HG02571 (cell line): ENCODE measurements around the gene MAPK8IP2.
"Not testable (repeated sequence)": the region's sequence is repeated elsewhere in the genome, so short reads cannot be mapped to it uniquely, and the experiment has no call there.

Experiments
- ATAC-seq: cut with Tn5 transposase; IDR thresholded peaks from one replicate; pipeline ENCODE4 v1.9.1; 2021; ENCODE audit warnings: mild to moderate bottlenecking, moderate library complexity; ENCODE audit not compliant: unreplicated experiment

MAPK8IP2 gene

DNA sequence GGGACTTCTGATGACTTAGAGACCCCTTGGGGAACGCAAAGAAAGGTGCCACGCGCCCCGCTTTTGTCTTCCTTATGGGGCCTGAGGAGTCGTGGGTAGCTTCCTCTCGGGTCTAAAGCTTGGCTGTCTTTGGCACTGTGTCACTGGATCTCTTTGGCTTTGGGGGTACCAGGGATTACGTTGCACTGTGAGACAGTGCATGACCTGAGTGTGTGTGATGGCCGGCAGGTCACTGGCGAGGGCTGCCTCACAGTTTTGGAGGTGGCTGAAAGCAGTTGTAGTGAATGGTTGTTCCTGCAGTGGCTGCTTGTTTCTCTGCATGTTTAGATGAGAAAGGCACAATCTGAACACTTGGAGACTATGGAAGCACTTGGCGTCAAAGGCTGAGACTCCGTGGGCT lies 33.2 kb downstream of the MAPK8IP2 start:
- ATAC-seq: no peak

DNA sequence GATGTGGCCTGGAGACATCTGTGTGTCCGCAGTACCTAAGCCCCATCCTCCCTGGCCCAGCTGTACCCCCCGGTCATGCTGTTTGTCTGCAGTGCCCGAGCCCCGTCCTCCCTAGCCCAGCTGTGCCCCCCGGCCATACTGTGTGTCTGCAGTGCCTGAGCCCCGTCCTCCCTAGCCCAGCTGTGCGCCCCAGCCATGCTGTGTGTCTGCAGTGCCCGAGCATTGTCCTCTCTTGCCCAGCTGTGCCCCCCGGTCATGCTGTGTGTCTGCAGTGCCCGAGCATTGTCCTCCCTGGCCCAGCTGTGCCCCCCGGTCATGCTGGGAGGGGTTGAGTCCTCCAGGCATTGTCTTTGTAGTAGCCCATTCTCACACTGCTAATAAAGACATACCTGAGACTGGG lies 35.0 kb downstream of the MAPK8IP2 start:
- no peak for ATAC-seq

DNA sequence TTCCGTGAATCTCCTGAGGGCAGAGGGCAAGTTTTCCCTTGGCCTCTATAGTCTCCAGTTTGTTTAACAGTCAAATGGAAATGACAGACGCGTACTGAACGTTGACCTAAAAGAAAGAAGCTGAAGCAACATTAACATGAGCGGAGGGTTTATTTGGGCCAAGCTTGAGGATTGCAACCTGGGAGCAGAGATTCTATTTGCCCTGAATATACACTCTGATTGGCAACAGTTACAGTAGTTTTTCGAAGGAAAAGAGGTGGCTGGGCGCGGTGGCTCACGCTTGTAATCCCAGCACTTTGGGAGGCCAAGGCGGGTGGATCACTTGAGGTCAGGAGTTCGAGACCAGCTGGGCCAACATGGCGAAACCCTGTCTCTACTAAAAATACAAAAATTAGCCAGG lies 39.7 kb downstream of the MAPK8IP2 start:
- not testable (repeated sequence) for ATAC-seq

DNA sequence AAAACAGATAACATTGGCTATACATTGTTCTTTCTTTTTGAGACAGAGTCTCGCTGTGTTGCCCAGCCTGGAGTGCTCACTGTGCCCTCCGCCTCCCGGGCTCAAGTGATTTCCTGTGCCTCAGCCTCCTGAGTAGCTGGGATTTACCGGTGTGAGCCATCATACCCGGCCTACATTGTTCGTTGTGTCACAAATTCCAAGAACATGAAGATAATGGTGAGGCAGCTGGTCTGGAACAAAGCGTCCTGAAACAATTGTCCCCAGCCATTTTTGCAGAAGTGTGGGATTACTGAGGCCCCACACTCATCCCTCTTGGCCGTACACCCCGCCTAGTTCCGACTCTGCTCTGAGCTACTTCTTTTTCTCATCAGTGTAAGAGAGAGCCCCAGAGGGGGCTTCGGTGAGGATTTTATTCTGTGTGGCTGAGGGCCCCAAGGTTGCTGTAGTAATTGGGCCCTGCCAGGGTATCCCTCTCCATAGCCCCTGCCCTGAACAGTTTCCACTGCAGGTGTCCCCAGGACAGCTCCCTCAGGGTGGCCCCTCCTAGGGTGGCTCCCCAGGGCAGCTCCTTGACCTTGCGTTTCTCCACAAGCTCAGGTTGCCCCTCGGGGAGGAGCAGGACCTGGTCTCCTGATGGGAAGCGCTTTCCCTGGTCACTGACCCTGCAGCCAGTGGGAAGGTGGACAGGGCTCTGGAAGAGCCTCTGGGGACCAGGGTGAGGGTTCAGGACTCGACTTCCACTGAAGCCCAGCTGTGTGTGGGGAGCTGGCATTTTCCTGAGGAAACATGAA lies 40.5 kb downstream of the MAPK8IP2 start:
- no peak for ATAC-seq

DNA sequence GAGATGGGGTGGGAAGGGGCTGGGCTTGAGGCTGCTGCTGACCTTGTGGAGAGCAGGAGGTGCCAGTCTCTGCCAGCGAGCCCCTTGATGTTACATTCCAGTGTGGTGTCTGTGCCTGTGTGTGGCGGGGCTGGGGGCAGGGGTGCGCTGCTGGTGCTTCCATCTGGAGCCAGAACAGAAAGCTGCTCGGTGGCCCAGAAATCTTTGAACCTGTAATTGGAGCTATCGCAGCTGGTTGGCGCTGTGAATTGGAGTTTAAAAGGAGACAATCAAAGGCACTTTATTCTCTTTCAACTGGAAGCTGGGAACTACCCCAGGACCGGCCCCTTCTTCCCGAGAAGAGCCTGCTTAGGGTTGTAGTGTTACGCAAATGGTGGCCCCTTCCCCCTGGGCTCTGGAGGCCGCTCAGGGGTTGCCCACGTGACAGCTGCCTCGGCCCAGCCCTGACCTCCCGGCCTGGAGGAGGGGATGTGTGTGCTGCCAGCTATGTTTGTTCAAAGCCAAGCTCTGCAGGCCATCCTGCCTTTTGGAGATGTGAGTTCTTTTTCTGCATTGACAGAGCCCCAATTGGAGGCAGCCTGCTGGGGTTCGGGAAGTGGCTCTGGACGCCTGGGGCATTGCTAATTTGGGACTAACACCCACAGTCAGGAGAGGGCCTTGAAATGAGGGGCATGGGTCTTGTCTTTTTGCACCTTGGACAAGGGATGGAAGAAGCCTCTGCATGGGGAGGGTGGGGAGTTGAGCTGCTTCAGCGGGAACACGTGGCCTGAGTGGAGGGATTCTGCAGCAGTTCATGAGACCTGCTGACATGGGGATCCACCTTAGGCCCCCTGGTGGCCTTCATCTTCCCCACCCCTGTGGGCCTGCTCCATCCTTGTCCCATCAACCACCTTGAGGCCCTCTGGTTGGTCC lies 41.4 kb downstream of the MAPK8IP2 start:
- ATAC-seq: no peak

DNA sequence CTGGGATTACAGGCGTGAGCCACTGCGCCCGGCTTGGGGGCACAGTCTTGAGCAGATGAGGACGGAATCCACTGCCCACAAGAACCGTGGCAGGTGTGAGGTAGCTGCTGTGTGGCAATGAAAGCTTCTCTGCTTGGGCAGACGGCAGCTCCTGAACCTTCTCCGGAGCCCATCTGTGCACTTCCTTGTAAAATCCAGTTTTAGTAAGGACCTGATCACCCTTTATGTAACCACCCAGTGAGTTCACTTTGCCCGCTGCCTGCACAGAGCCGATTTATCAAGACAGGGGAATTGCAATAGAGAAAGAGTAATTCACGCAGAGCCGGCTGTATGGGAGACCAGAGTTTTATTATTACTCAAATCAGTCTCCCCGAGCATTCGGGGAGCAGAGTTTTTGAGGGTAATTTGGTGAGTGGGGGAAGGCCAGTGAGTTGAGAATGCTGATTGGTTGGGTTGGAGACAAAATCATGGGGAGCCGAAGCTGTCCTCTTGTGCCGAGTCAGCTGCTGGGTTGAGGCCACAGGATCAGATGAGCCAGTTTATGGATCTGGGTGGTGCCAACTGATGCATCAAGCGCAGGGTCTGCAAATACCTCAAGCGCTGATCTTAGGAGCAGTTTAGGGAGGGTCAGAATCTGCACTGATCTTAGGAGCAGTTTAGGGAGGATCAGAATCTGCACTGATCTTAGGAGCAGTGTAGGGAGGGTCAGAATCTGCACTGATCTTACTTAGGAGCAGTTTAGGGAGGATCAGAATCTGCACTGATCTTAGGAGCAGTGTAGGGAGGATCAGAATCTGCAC lies 42.6 kb downstream of the MAPK8IP2 start:
- not testable (repeated sequence) for ATAC-seq

DNA sequence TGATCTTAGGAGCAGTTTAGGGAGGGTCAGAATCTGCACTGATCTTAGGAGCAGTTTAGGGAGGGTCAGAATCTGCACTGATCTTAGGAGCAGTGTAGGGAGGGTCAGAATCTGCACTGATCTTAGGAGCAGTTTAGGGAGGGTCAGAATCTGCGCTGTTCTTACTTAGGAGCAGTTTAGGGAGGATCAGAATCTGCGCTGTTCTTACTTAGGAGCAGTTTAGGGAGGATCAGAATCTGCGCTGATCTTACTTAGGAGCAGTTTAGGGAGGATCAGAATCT lies 43.2 kb downstream of the MAPK8IP2 start:
- not testable (repeated sequence) for ATAC-seq

DNA sequence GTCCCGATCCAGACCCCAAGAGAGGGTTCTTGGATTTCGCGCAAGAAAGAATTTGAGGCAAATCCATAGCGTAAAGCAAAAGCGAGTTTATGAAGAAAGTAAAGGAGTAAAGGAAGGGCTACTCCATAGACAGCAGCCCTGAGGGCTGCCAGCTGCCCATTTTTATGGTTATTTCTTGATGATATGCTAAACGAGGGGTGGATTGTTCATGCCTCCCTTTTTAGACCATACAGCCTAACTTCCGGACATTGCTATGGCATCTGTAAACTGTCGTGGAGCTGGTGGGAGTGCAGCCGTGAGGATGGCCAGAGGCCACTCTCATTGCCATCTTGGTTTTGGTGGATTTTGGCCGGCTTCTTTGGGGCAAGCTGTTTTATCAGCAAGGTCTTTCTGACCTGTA lies 52.7 kb downstream of the MAPK8IP2 start:
- ATAC-seq: no peak

DNA sequence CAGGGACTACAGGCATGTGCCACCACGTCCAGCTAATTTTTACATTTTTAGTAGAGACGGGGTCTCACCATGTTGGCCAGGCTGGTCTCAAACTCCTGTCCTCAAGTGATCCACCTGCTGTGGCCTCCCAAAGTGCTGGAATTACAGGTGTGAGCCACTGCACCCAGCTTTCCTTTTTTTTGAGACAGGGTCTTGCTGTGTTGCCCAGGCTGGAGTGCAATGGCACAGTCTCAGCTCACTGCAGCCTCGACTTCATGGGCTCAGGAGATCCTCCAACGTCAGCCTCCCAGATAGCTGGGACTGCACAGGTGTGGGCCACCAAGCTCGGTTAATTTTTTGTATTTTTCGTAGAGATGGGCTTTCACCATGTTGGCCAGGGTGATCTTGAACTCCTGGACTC lies 54.1 kb downstream of the MAPK8IP2 start:
- not testable (repeated sequence) for ATAC-seq

DNA sequence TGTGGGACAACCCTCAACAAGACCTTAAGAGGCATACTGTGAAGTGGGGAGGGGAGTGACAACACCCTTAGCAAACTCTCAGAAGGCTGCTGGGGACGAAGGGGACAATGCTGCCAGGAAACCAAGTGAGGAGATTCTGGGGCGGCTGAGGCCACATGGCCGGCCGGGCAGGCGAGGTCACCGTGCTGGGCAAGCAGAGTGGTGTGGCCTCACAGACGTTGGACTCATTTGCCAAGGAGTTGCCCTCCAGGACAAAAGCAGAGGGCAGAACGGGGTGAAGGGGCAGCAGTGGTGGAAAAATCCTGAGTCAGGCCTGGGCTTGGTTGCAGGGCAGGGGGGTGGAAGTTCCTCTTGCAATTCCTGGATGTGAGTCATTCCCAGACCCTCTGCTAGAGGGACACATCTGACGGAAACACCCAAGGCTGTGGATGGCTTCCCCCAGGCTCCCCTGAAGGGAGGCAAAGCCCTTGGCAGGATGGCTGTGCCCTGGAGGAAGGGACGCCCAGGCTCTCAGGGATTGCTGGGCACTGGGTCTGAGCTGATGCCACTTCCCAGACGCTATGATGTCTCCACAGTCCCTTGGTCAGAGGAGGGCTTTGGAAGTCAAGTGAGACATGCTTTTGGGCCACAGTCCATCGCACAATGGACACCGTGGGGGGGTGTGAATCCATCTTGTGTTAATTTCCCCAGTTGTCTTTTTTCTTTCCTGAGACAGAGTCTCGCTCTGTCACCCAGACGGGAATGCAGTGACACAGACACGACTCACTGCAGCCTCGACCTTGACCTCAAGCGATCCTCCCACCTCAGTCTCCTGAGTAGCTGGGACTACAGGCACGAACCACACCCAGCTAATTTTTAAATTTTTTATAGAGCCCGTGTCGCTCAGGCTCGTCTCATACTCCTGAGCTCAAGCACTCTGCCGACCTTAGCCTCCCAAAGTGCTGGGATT lies 55.8 kb downstream of the MAPK8IP2 start:
- no peak for ATAC-seq

DNA sequence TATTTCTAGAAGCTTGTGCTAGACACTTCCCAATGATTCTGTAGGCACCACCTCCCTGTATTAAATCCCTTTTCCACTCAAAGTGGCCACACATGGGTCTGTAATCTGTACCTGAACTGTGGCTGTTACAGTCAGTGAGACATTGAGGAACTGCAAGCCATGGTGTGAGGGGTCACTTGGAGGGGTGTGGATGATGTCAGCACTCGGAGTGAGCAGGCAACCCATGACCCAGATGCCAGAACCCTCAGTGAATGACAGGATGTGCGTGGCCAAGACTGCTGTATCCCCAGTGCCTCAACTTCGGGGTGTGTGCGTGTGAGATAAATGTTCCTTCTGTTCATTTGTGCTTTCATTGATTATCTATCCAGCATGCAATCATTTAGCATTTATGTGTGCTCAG lies 57.3 kb downstream of the MAPK8IP2 start:
- no peak for ATAC-seq

DNA sequence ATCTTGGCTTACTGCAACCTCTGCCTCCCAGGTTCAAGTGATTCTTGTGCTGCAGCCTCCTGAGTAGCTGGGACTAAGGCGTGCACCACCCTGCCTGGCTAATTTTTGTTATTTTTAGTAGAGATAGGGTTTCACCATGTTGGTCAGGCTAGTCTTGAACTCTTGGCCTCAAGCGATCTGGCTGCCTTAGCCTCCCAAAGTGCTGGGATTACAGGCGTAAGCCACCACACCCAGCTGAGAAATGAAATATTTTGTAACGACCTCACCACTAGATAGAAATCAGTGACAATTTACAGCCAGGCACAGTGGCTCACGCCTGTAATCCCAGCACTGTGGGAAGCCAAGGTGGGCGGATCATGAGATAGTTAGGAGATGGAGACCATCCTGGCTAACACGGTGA lies 59.1 kb downstream of the MAPK8IP2 start:
- ATAC-seq: not testable (repeated sequence)

DNA sequence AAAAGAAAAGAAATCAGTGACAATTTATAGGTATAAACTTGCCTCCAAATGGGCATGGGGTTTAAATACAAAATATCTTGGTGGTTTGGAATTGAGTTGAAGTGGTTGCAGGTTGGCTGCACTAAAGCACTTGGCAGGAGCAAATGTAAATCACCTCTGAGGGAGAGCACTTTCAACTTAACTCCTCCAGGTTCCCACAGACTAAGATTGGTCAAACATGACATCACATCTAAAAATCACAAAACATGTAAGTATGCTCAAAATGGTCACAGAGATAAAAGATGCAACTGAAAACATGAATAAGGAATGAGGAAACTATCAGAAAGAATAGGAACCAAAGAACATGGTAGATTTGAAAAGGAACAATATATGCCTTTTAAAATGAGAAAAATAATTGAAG lies 59.7 kb downstream of the MAPK8IP2 start:
- ATAC-seq: no peak
